GM18511 (cell line): ENCODE data around the gene NPFFR2.
"Not testable (repeated sequence)": the region's sequence is repeated elsewhere in the genome, so short reads cannot be mapped to it uniquely, and the experiment has no call there.

Source experiments
- ATAC-seq: cut with Tn5 transposase; IDR thresholded peaks from one replicate; pipeline ENCODE4 v1.9.1; 2021; ENCODE audit warnings: mild to moderate bottlenecking, moderate library complexity; ENCODE audit not compliant: unreplicated experiment

NPFFR2 gene

DNA sequence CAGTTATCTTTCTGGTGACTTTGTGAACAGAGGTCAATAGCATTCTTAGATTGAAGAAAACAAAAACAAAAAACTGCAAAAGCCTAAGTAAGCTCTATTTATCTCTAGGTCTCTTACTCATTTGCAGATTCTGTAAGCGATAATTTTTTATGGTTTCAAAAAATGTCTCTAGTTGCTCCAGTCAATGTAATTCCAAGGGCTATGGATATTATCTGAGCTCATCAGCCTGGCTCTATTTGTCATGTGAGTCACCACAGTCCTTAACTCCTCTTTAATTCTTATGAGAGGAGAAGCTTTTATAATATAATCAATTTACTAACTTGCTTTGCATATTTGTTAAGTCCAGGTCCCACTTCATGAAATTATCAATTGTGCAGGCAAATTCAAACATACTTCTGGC, 79.1 kb downstream of the NPFFR2 start:
- ATAC-seq, result no peak

DNA sequence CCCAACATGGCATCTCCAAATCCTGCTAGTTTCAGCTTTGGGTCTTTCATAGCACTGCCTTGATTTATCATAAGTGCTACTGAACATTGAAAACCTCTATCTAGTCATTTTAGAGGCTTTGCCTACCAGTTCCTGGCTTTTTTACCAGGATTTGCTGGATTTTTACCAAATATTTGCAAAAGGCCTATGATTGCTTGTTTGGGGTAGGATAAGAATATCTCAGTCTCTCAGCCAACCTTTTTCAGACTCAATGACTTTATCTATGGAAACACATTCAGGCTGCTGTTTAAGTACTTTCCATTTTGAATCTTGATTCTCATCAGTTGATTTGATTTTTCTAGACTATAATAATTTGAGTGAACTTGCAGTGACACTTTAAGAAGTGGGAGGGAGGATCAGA, 80.1 kb downstream of the NPFFR2 start:
- no peak for ATAC-seq

DNA sequence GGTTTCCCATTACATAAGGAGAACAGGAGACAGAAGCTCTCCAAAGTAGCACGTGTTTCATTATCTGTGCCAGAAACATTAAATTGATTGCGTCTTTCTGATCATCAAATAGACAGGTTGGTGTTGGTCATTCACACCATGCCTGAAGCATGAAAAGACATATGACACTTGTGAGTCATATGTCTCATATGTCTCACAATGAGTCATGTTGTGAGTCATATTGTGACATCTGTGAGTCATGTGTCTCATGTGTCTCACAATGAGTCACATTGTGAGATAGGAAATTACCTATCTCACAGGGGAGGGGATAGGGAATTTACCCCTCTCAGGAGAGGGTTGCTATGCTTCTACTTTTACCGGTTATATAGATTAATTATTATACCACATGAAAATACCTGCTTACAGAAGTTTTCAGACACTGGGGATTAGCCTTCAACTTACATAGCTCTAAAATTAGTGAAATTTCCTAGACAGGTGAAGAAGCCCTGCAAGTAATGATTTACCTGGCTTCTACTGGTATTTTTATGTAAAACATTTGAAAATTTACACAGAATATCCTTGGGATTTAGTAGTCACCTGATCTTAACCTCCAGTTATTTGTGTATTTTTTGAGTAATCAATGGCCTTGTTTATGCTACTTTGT, 80.8 kb downstream of the NPFFR2 start:
- ATAC-seq, result peak; percentile 94

DNA sequence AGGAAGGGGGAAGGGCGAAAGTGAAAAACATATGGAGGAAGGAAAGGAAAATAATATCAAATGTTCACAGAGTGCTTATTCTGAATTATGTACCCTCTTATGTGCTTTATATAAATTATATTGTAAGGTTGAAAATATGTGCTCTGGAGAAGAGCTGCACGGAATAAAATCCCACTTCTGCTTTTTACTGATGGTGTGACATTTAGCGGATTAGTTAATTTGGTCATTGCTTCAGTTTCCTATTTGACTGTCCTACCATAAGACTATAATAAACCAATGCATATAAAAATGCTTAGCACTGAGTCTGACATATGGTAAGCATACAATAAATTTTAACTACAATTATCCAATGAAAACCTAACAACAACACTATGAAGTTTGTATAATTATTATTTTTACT, 86.2 kb downstream of the NPFFR2 start:
- peak; percentile 80 for ATAC-seq

DNA sequence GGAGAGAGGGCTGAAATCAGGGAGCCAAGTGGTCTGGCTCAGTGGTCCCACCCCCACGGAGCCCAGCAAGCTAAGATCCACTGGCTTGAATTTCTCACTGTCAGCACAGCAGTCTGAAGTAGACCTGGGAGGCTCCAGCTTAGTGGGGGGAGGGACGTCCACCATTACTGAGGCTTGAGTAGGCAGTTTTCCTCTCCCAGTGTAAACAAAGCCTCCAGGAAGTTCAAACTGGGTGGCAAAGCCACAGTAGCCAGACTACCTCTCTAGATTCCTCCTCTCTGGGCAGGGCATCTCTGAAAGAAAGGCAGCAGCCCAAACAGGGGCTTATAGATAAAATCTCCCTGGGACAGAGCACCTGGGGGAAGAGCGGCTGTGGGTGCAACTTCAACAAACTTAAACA, 88.1 kb downstream of the NPFFR2 start:
- ATAC-seq, result no peak

DNA sequence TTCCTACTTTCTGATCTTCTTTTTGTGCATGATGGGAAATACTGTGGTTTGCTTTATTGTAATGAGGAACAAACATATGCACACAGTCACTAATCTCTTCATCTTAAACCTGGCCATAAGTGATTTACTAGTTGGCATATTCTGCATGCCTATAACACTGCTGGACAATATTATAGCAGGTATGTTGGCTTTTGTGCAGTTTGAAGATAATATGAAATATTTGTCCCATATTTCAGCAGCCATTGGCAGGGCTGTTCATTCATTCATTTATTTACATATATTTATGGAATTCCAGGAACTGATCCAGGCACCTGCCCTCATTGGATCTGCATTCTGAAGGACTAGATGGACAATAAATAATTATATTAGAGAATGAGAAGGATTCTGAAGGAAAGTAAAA, 96.9 kb downstream of the NPFFR2 start:
- ATAC-seq, result no peak

DNA sequence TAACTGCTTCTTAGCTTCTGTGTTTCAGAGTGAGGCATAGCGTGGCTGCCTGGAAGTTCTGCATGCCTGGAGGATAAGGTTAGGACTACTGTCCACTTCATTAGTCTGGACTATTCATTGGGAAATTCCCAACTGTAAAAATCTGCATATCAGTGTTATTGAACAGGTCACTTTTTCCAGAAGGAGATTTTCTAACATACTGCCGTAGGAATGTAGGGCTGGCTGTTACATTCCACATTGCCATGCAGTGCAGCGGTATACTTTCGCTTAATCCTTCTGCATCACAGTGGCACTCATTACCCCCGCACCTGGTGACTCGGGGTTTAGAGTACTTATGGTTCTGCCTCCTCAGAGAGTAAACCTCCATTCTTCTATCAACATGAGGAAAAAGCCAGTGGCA, 104.6 kb downstream of the NPFFR2 start:
- no peak for ATAC-seq

DNA sequence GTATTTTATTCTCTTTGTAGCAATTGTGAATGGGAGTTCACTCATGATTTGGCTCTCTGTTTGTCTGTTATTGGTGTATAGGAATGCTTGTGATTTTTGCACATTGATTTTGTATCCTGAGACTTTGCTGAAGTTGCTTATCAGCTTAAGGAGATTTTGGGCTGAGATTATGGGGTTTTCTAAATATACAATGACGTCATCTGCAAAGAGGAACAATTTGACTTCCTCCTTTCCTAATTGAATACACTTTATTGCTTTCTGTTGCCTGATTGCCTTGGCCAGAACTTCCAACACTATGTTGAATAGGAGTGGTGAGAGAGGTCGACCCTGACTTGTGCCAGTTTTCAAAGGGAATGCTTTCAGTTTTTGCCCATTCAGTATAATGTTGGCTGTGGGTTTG, 108.2 kb downstream of the NPFFR2 start:
- not testable (repeated sequence) for ATAC-seq

DNA sequence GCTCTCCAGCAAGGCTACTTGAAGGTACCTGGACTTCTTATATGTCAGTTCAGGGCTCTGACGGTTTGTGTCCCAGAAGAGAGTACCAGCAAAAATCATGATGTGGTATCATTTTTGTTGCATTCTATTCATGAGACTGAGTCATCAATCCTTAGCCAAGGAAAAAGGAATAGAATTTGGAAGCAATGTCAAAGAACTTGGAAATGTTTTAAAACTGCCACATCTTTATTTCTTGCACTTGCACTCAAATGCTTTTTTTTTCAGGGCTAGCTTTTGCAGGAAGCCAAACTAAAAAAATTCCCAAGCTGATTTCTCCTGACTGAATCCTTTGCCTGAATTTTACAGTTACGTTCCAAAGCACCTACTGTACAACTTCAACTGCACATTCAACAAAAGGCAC, 112.4 kb downstream of the NPFFR2 start:
- ATAC-seq, result no peak

DNA sequence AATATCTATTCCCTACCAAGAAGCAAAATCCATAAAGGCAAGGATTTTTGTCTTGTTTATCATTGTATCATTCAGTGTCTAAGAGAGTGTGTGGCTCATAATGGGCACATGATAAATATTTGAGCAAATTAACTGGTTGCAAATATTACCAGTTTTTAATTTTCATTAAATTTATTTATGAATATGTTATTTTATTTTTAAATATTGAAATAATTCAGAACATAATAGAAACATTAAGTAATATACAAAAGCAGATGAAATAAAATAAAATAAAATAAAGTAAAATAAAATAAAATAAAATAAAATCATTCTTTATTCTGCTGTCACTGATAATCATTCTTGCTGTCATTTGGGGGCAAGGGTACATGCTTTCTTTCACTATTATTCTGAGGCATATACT, 120.9 kb downstream of the NPFFR2 start:
- ATAC-seq, result no peak

DNA sequence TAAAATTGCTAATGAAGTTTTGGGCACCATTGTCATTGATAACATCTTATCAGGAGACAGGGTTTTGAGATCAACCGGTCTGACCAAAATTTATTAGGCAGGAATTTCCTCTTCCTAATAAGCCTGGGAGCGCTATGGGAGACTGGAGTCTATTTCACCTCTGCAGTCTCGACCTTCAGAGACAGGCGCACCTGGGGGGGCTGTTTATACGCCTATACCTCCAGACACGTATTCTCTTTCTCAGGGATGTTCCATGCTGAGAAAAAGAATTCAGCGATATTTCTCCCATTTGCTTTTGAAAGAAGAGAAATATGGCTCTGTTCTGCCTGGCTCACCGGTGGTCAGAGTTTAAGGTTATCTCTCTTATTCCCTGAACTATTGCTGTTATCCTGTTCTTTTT, 121.8 kb downstream of the NPFFR2 start:
- ATAC-seq, result not testable (repeated sequence)

DNA sequence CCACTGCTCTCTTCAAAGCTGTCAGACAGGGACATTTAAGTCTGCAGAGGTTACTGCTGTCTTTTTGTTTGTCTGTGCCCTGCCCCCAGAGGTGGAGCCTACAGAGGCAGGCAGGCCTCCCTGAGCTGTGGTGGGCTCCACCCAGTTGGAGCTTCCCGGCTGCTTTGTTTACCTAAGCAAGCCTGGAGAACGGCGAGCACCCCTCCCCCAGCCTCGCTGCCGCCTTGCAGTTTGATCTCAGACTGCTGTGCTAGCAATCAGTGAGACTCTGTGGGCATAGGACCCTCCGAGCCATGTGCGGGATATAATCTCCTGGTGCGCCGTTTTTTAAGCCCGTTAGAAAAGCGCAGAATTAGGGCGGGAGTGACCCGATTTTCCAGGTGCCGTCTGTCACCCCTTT, 137.5 kb downstream of the NPFFR2 start:
- not testable (repeated sequence) for ATAC-seq

DNA sequence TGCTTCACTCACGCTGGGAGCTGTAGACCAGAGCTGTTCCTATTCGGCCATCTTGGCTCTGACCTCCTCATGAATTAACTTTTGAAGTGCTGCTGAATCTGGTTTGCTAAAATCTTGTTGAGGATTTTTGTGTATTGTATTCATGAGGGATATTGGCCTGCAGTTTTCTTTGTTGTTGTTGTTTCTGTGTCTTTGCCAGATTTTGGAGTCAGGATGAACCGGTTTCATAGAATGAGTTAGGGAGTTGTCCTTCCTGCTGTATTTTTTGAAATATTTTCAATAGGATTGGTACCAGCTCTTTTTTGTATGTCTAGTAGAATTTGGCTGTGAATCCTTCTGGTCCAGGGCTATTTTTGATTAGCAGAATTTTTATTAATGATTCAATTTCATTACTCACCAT, 138.1 kb downstream of the NPFFR2 start:
- ATAC-seq, result no peak

DNA sequence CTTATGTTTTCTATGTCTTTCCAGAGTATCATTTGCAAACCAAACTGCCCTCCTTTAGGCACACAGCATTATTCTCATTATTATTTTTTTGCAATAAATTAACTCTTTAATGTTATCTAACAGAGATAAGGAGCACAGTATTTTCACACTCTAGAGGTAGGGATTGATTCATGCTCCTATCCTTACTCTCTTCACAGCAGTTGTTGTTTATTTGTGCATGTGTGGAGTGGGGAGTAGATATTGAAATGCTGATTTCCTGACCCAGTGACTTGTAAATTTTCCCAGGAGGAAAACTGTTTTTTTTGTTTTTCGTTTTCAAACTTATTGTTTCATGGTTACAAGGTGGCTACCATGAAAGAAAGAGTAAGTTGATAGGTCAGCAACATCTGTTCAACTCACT, 140.0 kb downstream of the NPFFR2 start:
- ATAC-seq, result no peak

DNA sequence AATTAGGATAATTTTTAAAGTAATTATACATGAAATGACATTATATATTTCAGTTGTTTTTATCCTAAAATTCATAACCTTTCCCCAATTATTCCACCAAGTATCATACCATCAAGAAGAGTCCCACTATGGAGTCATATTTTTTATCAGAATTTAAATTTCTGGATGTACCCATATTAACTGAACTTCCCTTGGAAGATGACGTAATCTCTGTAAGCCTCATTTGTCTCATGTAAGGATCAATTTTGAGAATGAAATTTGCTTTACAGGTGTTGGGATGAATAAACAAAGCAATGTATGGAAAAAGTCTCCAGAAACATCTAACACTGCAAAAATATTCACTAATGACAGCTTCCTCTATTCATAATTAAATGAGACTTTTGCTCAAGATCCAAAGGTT, 147.5 kb downstream of the NPFFR2 start:
- no peak for ATAC-seq

DNA sequence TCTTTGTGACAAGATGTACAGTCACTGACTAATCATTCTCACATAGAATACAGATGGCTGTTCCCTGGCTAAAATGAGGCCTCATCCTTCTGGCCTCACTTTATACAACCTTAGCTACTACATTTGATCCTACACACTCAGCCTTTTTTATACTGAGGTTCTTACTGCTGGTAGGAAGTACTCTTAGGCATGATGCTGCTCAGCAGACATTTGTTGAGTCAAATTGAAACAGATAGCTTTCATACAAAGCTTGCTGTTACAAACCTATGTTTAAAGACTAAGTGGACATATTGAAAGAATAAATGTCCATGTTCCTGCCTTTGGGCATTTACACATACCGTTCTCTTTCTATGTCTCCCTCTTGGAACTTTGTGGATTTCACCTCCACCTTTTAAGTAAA, 154.9 kb downstream of the NPFFR2 start:
- peak; percentile 97 for ATAC-seq

DNA sequence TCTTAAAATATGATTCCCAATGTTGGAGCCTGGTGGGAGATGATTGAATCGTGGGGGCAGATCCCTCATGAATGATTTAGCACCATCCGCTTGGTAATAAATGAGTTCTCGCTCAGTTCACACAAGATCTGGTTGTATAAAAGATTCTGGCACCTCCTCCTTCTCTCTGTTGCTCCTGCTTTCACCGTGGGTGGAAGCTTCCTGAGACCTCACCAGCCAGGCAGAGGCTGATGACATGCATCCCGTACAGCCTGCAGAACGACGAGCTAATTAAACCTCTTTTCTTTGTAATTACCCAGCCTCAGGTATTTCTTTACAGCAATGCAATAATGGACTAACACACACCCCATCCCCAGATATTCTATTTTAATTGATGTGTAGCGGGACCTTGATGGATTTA, 162.2 kb downstream of the NPFFR2 start:
- no peak for ATAC-seq

DNA sequence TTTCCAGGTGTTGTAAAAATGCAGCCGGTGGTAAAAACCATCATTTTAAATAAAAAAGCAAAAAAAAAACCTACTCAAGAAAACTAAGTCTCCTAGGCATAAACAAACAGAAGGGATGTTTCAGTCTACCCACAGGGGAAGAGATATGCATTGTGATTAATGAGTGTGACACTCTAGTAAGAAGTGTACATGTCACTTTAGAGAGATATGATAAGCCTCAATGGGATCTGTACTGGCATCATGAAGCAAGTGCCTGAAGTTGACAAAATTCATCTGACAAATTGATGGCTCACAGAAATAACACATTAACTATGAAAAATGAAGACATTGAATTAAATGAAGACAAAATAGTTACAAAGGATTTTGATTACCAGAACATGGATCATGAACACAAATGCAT, 162.7 kb downstream of the NPFFR2 start:
- no peak for ATAC-seq
